ENCODE data around the gene IGFBP5. TPM values are rescaled to one million over a fixed set of nuclear protein-coding genes. Genes with fewer than 3 reads are reported as not detected.

IGFBP5 gene
- polyA plus RNA-seq, 1 donor from 2014 or later = 1.6 TPM

- H3K9me3 ChIP-seq (ENCODE audit: low read length) = no peaks in the 10 kb centered on the region
- H3K4me3 ChIP-seq (ENCODE audit: low read length) = no peak overlapping the region
- H2AFZ ChIP-seq (ENCODE audit: low read depth, low read length) = no peak overlapping the region
- no peaks in the 10 kb centered on the region for H3K9me2 ChIP-seq (ENCODE audit: insufficient read depth, low read length)
- no peaks in the 10 kb centered on the region for H3F3A ChIP-seq (ENCODE audit: insufficient read depth, low read length, poor library complexity, severe bottlenecking)
- H3K79me2 ChIP-seq (replicated peaks; ENCODE audit: insufficient read depth, low read length) = no peaks in the 10 kb centered on the region
- TF ChIP-seq REST (IDR thresholded peaks at IDR 0.05; ENCODE audit: borderline replicate concordance) = no peak
- no peak for TF ChIP-seq EZH2 (IDR thresholded peaks at IDR 0.05; ENCODE audit: borderline replicate concordance, insufficient read depth, low read length, poor library complexity, severe bottlenecking)
- no peak overlapping the region for H3K4me2 ChIP-seq (ENCODE audit: low read length)
- no peaks in the 10 kb centered on the region for H4K20me1 ChIP-seq (ENCODE audit: insufficient read depth)
- H3K36me3 ChIP-seq (ENCODE audit: insufficient read depth, low read length) = no peaks in the 10 kb centered on the region
- H3K27me3 ChIP-seq (ENCODE audit: insufficient read depth, low read depth, low read length) = no peaks in the 10 kb centered on the region
- H3K27ac ChIP-seq (ENCODE audit: low read length) = no peak overlapping the region
- H3K9ac ChIP-seq (ENCODE audit: low read length) = no peak overlapping the region
Observed at GRCh38 chr2:216702756-216703155, 7.4 kb upstream of the IGFBP5 start.

GRCh38 chr2:216701544-216701943 lies 6.2 kb upstream of the IGFBP5 start:
- no peak overlapping the region for H3K4me3 ChIP-seq (ENCODE audit: low read length)
- no peaks in the 10 kb centered on the region for H4K20me1 ChIP-seq (ENCODE audit: insufficient read depth)
- no peaks in the 10 kb centered on the region for H3K79me2 ChIP-seq (replicated peaks; ENCODE audit: insufficient read depth, low read length)
- TF ChIP-seq RAD21 (conservative IDR thresholded peaks at IDR 0.05) = no peak
- no peaks in the 10 kb centered on the region for H3K9me2 ChIP-seq (ENCODE audit: insufficient read depth, low read length)
- no peaks in the 10 kb centered on the region for H3K9me3 ChIP-seq (ENCODE audit: low read length)
- H3K27ac ChIP-seq (ENCODE audit: low read length) = no peak overlapping the region
- no peaks in the 10 kb centered on the region for H3K27me3 ChIP-seq (ENCODE audit: insufficient read depth, low read depth, low read length)
- H2AFZ ChIP-seq (ENCODE audit: low read depth, low read length) = no peak overlapping the region
- no peak overlapping the region for H3K9ac ChIP-seq (ENCODE audit: low read length)
- H3K36me3 ChIP-seq (ENCODE audit: insufficient read depth, low read length) = no peaks in the 10 kb centered on the region
- H3F3A ChIP-seq (ENCODE audit: insufficient read depth, low read length, poor library complexity, severe bottlenecking) = no peaks in the 10 kb centered on the region
- no peak overlapping the region for H3K4me2 ChIP-seq (ENCODE audit: low read length)

- no peak overlapping the region for H3K9ac ChIP-seq (ENCODE audit: low read length)
- H3K79me2 ChIP-seq (replicated peaks; ENCODE audit: insufficient read depth, low read length) = no peaks in the 10 kb centered on the region
- H3K9me2 ChIP-seq (ENCODE audit: insufficient read depth, low read length) = no peaks in the 10 kb centered on the region
- H2AFZ ChIP-seq (ENCODE audit: low read depth, low read length) = no peak overlapping the region
- TF ChIP-seq TAF1 (IDR thresholded peaks at IDR 0.05; ENCODE audit: low read depth) (no peak), RAD21 (conservative IDR thresholded peaks at IDR 0.05) (no peak), CTCF (IDR thresholded peaks at IDR 0.05; ENCODE audit: poor library complexity, severe bottlenecking) (no peak), EZH2 (IDR thresholded peaks at IDR 0.05; ENCODE audit: borderline replicate concordance, insufficient read depth, low read length, poor library complexity, severe bottlenecking) (no peak), POLR2AphosphoS5 (IDR thresholded peaks at IDR 0.05) (no peak), SMC3 (conservative IDR thresholded peaks at IDR 0.05; ENCODE audit: poor library complexity) (no peak), EP300 (conservative IDR thresholded peaks at IDR 0.05; ENCODE audit: poor library complexity, severe bottlenecking) (no peak), REST (IDR thresholded peaks at IDR 0.05; ENCODE audit: borderline replicate concordance) (no peak), MXI1 (conservative IDR thresholded peaks at IDR 0.05; ENCODE audit: poor library complexity, severe bottlenecking) (no peak)
- H3K36me3 ChIP-seq (ENCODE audit: insufficient read depth, low read length) = no peaks in the 10 kb centered on the region
- H3K27me3 ChIP-seq (ENCODE audit: insufficient read depth, low read depth, low read length) = no peaks in the 10 kb centered on the region
- H3K9me3 ChIP-seq (ENCODE audit: low read length) = no peaks in the 10 kb centered on the region
- H3K4me2 ChIP-seq (ENCODE audit: low read length) = no peak overlapping the region
- H3K27ac ChIP-seq (ENCODE audit: low read length) = no peak overlapping the region
- H4K20me1 ChIP-seq (ENCODE audit: insufficient read depth) = no peaks in the 10 kb centered on the region
- no peak overlapping the region for H3K4me3 ChIP-seq (ENCODE audit: low read length)
- no peaks in the 10 kb centered on the region for H3F3A ChIP-seq (ENCODE audit: insufficient read depth, low read length, poor library complexity, severe bottlenecking)
Observed at GRCh38 chr2:216700781-216701180, 5.4 kb upstream of the IGFBP5 start.
